Measurements from ENCODE around the gene CD1C.

CD1C gene

DNA sequence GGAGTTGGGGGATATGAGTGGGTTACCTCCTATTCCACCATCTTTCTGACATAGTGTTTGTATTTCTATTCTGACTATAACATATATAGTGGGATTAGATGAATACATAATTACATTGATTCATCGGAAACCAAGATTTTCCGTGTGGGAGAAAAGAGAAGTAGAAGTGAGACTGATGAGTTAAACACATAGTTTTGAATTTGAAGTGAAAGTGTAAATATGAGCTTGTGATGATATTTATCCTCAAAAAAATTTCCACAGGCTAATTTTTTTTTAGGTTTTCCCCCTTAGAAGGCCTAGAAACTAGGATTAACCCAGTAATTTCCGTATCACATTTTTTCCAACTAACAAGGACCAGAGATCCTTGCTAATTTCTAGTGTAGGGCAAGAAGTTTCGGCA, 34.7 kb downstream of the CD1C start:
- H3K4me3 ChIP-seq (ENCODE audit: low read depth, low read length) = no peak overlapping the region
- TF ChIP-seq, protein P1, sequence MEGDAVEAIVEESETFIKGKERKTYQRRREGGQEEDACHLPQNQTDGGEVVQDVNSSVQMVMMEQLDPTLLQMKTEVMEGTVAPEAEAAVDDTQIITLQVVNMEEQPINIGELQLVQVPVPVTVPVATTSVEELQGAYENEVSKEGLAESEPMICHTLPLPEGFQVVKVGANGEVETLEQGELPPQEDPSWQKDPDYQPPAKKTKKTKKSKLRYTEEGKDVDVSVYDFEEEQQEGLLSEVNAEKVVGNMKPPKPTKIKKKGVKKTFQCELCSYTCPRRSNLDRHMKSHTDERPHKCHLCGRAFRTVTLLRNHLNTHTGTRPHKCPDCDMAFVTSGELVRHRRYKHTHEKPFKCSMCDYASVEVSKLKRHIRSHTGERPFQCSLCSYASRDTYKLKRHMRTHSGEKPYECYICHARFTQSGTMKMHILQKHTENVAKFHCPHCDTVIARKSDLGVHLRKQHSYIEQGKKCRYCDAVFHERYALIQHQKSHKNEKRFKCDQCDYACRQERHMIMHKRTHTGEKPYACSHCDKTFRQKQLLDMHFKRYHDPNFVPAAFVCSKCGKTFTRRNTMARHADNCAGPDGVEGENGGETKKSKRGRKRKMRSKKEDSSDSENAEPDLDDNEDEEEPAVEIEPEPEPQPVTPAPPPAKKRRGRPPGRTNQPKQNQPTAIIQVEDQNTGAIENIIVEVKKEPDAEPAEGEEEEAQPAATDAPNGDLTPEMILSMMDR (IDR thresholded peaks at IDR 0.05; ENCODE audit: control insufficient read depth, extremely low read depth, insufficient read depth) = no peak

DNA sequence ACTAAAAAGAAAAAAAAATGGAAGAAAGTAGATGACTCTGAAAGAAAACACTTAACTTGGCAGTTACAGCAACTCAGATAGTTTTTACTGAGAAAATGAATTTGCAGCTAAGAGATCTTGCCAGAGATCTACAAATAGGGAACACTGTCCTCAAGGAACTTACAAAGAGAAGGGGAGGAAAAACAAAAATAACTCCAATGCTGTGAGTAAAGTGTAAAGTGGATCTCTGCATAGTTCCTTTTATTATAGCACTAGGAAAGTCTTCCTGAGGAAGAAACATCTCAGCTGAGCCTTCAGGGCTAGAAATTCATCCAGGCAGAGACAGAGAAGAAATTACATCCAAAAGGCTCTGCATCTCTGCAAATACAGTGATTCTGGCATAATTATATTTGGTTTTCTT, 37.8 kb downstream of the CD1C start:
- no peak for DNase-seq (ENCODE audit: low read depth)
- TF ChIP-seq, protein P1 (IDR thresholded peaks at IDR 0.05; ENCODE audit: control insufficient read depth, extremely low read depth, insufficient read depth) = no peak
- H3K4me3 ChIP-seq (ENCODE audit: low read depth, low read length) = no peak overlapping the region

More for the DNA sequence above, 34.7 kb downstream of the CD1C start:
- no peak for DNase-seq (ENCODE audit: low read depth)

DNA sequence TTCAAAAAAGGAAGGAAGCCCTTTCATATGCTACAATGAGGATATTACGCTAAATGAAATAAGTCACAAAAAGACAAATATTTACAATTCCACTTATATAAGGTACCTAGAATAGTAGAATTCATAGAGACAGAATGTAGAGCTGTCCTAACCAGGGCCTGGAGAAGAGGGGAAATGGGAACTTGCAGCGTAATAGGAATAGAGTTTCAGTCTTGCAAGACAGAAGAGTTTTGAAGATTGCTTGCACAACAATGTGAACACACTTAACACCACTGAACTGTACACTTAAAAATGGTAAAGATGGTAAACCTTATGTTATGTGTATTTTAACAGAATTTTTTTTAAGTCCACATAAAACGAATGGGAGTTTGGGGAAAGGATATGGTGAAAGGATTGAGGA, 38.7 kb downstream of the CD1C start:
- TF ChIP-seq, protein P1 (IDR thresholded peaks at IDR 0.05; ENCODE audit: control insufficient read depth, extremely low read depth, insufficient read depth) = no peak
- DNase-seq (ENCODE audit: low read depth) = no peak
- no peak overlapping the region for H3K4me3 ChIP-seq (ENCODE audit: low read depth, low read length)

DNA sequence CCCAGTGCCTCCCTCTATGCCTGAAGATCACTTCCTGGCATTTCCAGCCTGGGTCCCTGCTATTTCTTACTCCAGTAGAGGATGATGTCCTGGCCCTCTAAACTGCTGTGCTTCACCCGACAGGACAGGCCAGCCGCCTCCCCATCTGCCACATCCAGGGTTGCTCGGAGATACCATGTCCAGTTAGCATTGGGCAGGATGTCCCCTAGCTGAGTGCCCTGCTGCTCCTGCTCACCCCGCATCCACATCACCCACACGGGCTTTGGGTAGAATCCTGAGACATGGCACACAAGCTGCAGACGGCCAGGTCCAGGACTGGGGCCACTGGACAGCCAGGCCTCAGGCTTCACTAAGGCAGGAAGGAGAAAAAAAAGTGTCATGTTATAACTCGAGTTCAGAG, 39.6 kb downstream of the CD1C start:
- no peak for DNase-seq (ENCODE audit: low read depth)
- no peak overlapping the region for H3K4me3 ChIP-seq (ENCODE audit: low read depth, low read length)
- TF ChIP-seq, protein P1 (IDR thresholded peaks at IDR 0.05; ENCODE audit: control insufficient read depth, extremely low read depth, insufficient read depth) = no peak

DNA sequence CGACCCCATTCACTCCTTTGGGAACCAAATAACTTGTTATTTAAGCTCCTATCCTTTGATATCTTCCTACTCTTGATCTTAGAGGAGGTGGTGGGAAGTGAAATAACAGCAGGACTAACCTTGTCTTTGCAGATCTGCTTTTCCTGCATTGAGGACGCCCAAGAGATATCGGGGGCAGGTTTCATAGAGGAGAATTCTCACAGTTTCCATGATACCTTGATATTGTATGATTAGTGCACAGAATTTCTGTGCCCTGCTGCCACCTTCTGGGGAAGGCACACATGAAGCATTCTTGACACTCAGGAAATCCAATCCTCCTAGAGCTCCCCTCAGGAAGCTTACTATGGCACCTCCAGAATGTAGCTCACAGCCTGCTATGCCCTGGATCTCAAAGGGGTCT, 40.0 kb downstream of the CD1C start:
- no peak for DNase-seq (ENCODE audit: low read depth)
- no peak overlapping the region for H3K4me3 ChIP-seq (ENCODE audit: low read depth, low read length)
- TF ChIP-seq, protein P1 (IDR thresholded peaks at IDR 0.05; ENCODE audit: control insufficient read depth, extremely low read depth, insufficient read depth) = peak; percentile 74

DNA sequence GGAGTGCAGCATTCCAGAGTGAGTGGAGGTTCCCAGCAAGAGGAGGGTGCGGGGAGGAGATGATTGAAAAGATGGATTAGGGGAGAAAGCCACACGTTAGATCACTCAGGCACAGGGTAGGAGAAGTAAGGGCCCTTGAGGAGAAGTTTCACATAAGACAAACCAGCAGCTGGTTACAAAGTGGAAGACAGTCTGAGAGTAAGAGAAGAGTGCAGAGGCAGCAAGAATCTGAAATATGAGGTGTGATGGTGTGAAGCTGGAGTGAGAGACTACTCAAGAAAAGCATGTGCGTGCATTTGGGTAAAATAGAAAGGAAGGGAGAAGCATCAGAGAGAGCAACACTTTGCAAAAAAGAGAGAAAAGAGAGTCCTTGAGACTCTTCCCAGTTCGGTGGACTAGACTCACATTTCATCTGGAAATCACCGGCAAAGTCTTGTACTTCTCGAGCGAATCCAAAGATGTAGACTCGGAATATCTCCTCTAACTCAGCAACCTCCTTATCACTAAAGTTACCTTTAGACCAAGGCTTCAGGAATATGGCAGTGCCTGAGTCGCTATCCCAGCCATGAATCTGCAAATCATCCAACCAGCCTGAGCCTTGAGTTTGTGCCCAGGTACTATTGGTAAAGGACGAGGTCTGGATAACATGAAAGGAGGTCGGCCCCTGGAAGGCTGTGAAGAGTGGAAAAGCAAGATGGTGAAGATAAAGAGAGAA, 40.8 kb downstream of the CD1C start:
- no peak overlapping the region for H3K4me3 ChIP-seq (ENCODE audit: low read depth, low read length)
- DNase-seq (ENCODE audit: low read depth) = no peak
- TF ChIP-seq, protein P1 (IDR thresholded peaks at IDR 0.05; ENCODE audit: control insufficient read depth, extremely low read depth, insufficient read depth) = no peak

DNA sequence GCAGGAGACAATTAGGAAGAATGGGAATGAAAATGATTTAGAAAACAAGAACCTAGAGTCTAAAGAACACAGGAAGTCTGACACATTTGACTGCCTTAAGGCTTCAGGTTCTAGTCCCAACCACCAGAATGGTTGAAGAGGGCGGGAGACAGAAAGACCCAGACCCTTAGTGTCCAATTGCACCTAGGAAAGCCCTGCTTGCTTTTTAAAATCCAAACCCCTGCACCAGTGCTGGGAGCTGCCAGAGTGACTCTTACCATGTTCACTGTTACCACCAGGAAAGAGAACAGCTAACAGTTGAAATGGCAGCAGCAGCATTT, 41.3 kb downstream of the CD1C start:
- no peak overlapping the region for H3K4me3 ChIP-seq (ENCODE audit: low read depth, low read length)
- TF ChIP-seq, protein P1 (IDR thresholded peaks at IDR 0.05; ENCODE audit: control insufficient read depth, extremely low read depth, insufficient read depth) = no peak
- DNase-seq (ENCODE audit: low read depth) = no peak
